ENCODE results near the gene CHCHD3. TPM values are rescaled to one million over a fixed set of nuclear protein-coding genes. Genes with fewer than 3 reads are reported as not detected.
"Not testable (repeated sequence)": the region's sequence is repeated elsewhere in the genome, so short reads cannot be mapped to it uniquely, and the experiment has no call there.

Gene CHCHD3
- total RNA-seq, 1 donor from 2014 or later = 42.2 TPM

DNA sequence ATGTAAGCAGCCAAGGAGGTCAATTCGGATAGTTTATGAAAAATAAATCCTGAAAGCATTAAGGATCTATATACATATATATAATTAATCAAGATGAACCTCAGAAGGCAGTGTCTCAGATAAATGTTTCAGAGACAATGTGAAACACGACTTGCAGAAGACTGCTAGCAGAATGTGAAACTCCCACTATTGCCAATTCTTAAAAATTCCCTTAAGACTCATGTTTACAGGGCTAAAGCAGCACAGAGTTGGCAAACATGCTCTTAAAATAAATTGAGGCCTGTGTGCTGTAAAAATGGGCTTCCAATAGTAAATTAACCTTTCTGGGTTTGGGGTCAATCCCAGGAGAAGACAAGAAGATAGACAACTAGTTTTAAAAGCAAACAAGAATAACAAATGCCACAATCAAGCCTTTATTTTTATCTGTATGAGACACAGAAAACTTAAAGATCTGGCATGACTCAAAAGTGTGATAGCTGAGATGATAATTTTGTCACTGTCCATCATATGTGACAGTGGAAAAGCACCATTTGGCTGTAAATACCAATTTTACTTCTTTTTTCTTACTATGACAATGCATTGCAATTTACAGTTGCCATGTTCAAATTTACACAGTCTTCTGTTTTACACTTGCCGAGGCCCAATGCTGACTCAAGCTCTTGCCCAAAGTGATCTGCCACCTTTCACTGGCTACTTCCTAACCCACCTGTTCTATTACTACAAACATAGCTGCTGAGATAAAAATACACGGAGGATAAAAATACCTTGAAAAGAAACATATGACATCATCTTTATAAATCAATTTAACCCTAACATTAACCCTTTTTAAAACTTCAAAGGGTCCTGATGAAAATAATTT, 78.6 kb downstream of the CHCHD3 start:
- no peak for DNase-seq (ENCODE audit: low spot score)

DNA sequence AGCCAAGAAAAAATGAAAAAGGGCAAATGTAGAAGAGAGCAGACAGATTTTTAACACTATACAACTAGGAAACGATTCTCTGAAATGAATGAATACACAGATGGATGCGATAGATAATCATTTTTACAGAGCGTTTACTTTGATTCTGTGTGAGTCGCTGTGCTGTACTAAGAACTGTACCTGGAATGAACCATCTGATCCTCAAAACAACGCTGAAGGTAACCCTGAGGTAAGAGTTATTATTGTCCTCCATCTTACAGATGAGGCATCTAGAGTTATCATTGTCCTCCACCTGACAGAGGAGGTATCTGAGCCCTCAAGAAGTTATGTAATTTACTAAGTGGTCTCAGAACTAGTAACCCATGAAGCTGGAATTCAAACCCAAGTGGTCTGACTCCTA, 80.2 kb downstream of the CHCHD3 start:
- no peak for DNase-seq (ENCODE audit: low spot score)

GRCh38 chr7:132999845-133000244, 82.0 kb downstream of the CHCHD3 start:
- DNase-seq (ENCODE audit: low spot score) = no peak

DNA sequence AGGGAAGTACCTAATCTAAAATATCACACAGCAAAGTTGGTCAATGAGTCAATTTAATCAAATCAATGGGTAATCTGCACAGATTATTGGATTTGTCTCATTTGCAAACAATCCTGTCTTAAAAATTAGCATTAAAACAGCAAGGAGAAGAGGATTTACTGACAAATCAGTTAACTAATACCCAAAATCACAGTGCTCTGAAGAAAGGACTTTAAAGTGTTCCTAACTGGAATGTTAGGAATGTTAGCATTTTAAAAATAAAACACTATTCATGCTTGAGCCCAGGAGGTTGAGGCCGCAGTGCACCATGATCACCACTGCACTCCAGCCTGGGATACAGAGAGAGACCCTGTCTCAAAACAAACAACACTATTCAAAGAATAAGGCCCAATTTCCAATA, 83.1 kb downstream of the CHCHD3 start:
- DNase-seq (ENCODE audit: low spot score) = no peak

DNA sequence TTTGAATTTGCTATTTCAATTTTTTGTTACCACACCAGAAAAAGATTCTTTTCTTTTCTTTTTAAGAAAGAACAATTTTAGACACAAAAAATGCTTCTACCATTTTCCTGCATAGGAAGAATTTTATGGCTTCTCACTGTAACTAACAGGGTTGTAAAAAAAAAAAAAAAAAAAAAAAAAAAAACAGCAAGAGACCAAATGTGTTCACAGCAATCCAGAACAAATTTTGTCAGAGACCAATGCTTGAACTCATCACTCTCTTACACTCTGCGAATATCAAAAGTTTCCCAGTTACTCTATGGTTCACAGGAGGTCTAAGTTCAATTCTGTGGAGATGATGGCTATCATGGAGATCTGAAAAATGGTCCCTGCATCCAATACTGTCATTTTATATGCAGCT, 84.4 kb downstream of the CHCHD3 start:
- no peak for DNase-seq (ENCODE audit: low spot score)

GRCh38 chr7:132996581-132997242, 85.2 kb downstream of the CHCHD3 start:
- DNase-seq (ENCODE audit: low spot score) = no peak

DNA sequence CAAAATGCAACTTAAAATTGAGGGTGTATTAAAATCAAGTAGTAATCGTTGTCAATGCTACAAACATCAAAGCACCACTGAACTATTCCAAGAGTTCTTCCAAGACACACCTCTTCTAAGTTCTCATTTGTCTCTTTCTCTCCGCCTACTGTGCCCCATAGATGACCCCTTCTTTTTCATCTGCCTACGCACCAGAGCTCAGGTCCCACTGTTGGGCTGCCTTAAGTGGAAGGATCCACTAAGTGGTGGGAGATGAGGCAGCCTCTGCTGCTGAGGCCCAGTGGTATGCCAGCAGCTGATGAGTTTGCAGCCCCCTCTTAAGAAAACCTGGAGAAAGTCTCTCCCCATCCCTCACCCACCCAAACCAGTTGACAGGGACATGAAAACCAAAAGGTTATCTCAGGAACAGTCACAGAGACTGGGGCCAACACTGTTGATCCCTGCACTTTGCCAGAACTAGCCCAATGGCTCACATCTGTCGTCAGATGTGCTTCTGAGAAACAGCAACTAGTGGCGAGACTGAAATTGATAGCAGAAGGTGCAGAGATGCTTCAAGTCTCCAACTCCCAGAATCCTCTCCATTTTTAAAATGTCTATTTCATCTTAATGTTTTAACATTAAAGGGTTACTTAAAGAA, 88.4 kb downstream of the CHCHD3 start:
- DNase-seq (ENCODE audit: low spot score) = no peak

DNA sequence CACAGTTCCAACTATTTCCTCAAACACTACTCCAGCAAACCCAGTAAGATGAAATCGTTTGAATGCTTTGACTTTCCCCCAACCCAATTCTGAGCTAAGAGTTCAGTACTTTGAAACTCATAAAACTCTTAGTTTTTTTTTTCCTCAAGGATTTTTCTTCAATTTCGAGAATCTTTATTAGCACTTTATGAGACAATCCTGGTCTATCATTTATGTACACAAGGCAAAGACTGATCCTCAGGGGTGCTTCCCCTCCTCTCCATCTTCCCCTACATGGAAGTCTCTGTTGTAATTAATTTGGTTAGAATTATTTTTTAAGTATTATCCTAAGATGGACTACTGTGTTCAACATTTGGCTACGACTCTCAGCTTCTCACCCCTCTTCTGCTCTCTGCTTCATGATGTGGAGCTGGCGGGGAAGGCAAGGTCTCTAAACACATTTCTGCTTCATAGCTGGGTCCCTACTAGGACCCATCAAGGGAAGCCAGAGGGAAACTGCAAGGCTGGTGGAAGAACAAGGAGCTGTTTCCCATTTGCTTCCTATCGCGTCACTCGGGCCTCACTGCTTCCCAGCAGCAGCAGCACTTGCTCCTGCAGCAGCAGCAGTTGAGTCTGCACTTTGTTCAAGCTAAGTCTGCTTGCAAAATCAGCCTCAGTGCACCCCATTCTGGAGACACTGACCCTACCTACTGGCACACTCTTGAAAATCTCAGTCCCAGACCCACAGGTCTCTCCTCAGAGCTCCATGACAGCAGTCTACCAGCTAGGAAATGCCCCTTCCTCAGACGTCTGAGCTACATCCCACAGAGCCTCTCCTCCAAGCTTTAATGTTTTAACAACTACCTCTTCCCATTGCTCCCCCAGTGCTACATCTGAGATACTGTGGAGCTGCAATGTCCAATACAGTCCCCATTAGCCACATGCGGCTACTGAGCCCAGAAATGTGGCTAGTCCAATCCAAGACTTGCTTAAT, 90.0 kb downstream of the CHCHD3 start:
- DNase-seq (ENCODE audit: low spot score) = no peak

- DNase-seq (ENCODE audit: low spot score) = no peak
These were observed 93.8 kb downstream of the CHCHD3 start for GRCh38 chr7:132988117-132988516.

GRCh38 chr7:132980402-132980801, 101.5 kb downstream of the CHCHD3 start:
- DNase-seq (ENCODE audit: low spot score) = no peak

DNA sequence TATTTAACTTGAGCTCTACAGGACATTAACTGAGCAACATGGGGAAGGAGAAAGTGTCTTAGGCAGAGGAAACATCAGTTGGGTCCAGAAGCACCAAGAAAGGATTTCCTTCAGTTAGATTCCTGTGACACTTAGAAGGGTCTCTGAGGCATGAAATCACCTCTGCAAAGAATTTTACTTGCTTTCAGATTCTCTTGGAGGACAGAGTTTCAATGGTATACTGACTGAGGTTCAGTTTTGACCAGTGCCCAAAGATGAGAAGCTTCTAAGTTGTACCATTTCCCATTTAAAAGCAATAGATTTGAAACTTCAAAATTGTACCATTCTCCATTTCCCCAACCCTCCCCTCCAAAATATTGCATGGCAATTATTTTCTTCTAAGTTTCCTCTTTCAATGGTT, 102.4 kb downstream of the CHCHD3 start:
- no peak for DNase-seq (ENCODE audit: low spot score)

GRCh38 chr7:132977234-132977633, 104.7 kb downstream of the CHCHD3 start:
- no peak for DNase-seq (ENCODE audit: low spot score)

DNA sequence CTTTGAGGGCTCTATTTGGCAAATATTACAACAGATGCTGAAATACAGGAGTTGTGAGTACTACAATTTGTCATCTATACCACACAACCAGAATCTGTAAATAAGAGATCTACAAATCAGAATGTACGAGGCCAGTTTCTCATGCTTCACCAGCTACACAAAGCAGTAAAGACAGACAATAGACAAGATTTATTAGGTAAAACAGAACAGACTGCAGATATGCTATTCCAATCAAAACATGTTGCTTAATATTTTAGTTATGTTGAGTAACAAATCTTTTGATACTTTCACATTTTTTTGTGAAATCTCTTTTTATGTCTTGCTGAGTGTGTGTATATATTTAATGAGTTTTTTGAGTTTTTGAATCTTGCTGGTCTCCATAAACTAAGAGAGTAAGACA, 109.1 kb downstream of the CHCHD3 start:
- no peak for DNase-seq (ENCODE audit: low spot score)

DNA sequence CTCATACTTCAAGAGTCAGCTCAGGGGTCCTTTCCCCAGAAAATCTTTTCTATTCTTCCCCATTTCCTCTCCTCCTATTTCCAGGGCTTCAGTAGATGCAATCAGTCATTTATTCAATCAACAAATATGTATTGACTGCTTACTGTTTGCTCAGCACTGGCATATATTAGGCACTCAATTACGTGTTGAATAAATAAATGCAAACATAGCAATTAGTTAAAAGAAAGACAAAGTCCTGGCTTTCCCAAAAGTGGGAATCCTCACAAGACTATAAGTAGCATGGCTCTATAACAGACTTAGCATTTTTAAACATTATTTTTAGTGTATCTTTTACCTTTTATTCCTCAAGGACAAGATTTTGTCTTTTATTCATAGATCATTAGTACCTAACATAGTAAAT, 111.6 kb downstream of the CHCHD3 start:
- no peak for DNase-seq (ENCODE audit: low spot score)

DNA sequence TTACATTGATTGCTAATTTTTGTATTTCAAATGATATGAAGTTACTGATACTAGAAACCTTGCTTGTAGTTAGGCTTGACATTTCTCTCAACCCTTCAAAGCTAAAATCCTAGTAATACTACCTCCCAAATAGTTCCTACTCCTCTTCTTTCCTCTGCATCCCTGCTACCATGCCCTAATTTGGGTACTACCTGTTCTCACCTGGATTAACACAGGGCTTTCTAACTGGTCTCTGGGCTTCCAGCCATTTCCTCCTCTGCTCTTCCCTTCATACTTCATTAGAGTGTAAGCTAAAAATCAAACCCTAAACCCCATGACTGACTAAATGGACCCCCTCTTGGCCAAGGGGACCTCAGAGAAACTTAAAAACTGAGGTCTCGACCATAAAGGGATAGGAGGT, 112.4 kb downstream of the CHCHD3 start:
- DNase-seq (ENCODE audit: low spot score) = no peak

DNA sequence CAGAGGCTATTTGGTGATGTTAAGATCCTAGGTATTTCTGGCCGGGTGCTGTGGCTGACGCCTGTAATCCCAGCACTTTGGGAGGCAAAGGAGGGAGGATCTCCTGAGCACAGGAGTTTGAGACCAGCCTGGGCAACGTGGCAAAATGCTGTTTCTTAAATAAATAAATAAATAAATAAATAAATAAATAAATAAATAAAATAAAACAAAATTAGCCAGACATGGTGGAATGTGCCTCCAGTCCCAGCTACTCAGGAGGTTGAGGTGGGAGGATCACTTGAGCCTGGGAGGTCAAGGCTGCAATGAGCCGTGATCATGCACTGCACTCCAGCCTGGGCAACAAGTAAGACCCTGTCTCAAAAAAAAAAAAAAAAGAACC, 114.4 kb downstream of the CHCHD3 start:
- DNase-seq (ENCODE audit: low spot score) = not testable (repeated sequence)

GRCh38 chr7:132966754-132967469, 115.0 kb downstream of the CHCHD3 start:
- DNase-seq (ENCODE audit: low spot score) = no peak

DNA sequence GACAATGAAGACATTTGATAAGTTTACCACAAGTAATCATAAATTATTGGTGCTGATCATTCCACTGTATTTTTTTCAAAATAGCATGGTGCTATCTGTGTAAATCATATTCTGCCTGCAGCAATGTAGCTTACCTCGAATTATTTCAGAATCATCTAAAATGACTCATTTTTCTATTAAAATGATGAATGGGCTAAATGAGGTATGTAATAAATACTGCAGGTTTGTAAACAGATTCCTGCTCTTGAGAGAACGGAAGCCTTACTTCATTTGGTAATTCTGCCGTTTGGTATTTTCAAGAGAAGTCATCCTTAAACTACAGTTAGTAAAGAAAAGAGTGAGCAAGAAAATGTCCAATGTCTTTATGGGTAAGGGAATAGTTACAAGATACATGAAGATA, 115.9 kb downstream of the CHCHD3 start:
- DNase-seq (ENCODE audit: low spot score) = no peak

GRCh38 chr7:132964876-132965275, 117.0 kb downstream of the CHCHD3 start:
- no peak for DNase-seq (ENCODE audit: low spot score)

DNA sequence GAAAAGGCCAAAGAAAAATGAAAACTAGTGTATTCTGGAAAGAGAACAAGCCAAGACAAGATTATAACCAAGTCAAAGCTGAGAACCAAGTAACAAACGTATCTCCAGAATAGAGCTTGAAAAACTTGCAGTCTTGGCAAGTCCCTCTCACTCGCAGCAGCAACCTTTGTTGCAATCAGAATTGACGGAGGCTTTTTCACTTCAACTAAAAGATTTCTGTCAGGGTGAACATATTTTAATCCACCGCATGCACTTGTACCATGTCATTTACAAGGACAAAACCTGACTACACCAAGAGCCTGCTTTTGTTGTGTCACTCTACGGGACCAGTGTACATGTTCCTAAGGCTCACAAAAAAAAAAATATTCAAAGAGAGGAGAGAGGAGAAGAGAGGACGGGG, 122.0 kb downstream of the CHCHD3 start:
- no peak for DNase-seq (ENCODE audit: low spot score)

- no peak for DNase-seq (ENCODE audit: low spot score)
These were observed 125.3 kb downstream of the CHCHD3 start for GRCh38 chr7:132956556-132956955.
